Hematopoietic multipotent progenitor cell treated with erythropoietin and hydrocortisone succinate and interleukin-3 and kit ligand, for 6 days (in vitro differentiated cells): Measurements from ENCODE around the gene PPCDC.

Experiments used
- DNase-seq: peaks from one replicate; pipeline ENCODE4 v3.0.0-alpha.2; 2015

Gene PPCDC, protein sequence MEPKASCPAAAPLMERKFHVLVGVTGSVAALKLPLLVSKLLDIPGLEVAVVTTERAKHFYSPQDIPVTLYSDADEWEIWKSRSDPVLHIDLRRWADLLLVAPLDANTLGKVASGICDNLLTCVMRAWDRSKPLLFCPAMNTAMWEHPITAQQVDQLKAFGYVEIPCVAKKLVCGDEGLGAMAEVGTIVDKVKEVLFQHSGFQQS

DNA sequence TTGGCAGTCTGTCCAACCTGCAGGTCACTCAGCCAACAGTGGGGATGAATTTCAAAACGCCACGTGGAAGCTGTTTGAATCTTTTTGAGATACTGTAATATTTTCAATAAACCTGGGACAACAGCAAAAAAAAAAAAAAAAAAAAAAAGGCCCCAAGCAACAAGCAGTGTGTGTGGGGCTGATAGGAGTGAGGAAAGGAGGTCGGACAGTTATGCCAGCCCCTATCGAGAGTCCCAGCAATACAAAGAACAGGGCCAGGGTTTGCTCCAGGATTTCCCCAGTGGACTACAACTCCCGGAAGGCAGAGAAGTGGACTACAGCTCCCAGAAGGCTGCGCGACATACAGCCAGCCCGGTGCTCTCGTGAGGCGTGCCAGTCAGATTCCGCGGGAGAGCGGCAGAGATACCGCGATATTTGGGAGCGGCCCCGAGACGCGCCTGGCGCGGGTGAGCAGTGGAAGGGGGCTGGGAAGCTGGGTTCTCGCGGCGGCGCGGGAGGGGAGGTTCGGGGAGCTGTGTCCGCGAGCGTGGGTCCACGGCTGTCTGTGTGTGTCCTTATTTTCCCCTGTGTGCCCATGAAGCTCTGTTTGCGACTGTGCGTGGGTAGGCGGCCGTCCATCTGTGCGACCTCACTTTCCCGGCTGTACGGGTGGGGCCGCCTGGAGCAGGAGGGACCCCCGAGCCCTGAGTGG, at the start of gene PPCDC:
Gene PPCDC, plus strand, starts transcription at position 410 of the 691 bp plus-strand sequence. CDS start 4,729 bp downstream, outside the sequence.
- DNase-seq, result peak; percentile 99

DNA sequence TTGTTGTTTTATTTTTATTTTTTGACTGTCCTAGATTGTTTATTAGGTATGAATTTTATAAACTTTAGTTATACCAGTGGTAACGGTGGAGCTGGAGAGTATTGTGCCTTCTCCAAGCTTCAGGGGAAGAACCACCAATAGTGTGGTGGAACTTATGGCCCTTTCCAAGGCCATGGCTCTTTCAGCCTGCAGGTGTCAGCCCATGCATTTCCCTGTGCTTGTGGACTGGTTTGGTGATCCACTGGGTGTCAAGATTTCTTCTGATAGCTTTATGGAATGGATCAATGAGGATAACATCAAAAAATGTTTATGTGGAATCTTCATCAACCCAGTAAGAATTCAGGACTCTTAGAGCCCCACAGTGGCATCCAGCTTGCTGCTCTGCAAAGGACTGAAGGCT, 47.2 kb upstream of the PPCDC start:
- no peak for DNase-seq

DNA sequence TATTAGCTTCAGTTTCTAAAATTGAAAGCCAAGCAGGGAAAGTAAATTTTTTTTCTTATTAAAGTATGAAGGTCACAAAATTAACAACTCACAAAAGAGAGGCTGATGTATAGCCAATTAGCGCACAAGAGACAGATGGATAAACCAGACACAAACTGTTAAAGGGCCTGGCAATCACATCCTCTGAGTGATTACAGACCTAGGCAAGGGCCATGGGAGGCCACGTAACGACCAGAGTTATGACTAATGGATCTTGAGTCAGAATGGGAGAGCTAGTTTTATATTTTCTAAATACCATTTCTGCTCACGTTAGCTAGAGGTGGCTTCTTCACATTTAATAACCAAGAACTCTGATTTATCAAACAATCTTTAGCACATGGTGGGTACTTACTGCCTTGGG, 45.8 kb upstream of the PPCDC start:
- no peak for DNase-seq

DNA sequence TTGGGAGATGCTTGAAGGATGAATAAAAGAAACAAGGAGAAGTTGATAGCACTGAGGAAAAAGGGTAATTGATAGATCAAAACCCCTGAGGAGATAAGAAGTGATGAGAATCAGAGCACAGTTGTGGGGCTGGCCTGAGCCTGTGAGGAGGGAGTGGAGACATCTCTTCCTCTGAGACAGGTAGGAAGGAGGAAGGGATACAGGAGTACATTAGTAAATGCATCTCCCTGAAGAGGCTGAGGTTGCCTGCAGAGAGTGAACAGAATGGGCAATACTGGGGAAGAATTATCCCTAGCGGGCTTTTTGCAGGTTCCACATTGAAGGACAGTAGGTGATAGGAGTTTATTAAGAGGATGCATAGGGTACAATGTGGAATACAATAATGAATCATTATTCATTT, 45.3 kb upstream of the PPCDC start:
- DNase-seq, result no peak

DNA sequence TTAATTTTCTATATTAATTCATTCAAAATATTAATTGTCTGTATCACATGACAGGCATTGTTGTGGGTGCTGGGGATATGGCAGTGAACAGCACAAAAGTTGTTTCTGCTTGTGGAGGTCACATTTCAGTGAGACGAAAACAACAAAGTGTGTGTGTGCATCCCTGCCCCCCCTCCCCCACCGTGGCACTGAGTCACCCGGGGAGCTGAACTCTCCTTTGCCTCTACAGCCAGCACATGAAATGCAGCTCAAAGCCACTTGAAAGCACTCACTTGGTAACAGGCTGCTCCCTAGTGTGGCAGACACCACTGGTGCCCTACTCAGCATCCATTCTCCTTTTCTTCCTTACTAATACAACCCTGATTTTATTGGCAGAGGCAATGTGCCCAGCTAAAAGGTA, 44.9 kb upstream of the PPCDC start:
- no peak for DNase-seq

DNA sequence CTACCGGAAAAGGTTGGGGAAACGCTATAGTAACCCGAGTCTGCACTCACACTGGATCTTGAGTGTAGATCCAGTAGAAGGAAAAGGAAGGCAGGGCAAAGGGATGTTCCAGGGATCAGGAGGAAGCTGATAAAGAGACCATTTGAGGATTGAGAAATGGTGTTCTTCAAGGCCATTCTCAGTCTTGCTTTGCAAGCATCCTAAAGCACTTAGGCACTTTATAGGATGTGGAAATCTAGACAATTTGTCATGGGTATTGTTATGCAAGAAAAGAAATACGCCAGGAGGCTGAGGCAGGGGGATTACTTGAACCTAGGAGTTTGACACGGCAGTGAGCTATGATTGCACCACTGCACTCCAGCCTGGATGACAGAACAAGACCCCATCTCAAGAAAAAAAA, 41.2 kb upstream of the PPCDC start:
- DNase-seq, result no peak

DNA sequence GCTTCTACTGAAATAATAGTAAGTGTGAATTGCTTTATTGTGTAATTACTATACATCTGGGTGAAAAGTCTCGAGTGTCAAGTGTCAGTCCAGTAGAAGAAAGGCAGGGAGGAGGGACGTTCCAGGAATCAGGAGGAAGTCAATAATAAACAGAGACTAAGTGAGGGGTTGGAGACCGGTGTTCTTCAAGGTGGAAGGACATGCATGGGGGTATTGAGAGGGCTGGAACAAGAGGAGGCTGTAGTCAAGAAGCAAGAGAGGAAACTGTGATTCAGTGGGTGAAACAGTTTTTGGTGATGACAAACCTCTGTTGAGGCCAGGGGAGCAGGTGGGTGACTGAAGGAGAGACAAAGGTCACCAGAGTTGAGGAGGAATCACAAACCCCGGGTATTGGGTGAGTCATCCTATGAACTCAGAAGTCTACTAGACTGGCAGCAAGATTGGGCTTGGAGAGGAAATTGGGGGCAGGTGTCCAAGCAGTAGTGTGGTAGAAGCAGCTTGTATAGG, 39.6 kb upstream of the PPCDC start:
- DNase-seq, result no peak

DNA sequence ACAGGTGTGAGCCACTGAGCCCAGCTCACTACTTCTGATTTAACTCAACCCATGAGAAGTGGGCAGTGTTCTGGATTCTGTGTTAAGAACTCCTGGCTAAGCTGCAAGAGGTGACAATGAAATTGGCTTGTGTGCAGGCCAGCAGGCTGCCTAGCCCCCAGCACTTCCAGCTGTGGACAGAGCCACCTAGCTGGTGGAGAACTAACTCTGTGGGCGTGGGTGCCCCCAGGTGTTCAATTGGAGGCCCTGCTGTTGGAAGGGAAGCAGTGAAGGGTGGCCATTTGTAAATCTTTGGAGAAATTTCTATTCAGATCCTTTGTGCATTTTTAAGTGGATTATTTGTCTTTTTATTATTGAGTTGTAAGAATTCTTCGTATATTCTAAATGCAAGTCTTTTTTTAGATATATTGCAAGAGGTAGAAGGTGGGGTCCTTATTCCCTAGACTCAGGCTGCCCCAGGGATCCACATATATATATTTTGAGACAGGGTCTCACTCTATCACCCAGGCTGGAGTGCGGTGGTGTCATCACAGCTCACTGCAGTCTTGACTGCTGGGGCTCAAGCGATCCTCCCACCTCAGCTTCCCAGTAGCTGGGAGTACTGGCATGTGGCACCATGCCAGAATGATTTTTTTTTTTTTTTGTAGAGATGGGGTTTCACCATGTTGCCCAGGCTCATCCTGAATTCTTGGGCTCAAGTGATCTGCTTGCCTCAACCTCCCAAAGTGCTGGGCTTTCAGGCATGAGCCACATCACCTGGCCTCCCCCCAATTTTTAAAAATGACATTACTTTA, 35.2 kb upstream of the PPCDC start:
- DNase-seq, result peak; percentile 79

DNA sequence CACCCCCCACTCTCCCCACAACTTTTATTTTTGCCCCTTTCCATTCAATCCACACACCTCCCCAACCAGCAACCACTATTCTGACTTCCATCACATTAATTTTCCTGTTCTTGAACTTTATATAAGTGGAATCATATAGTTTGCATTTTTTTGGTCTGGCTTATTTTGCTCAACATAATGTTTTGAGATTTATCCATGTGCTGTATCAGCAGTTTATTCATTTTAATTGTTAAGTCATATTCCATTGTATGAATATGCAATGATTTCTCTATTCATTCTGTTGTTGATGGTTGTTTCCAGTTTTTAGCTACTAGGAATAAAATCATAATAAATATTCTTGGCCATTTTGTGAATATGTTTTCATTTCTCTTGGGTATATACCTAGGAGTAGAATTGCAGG, 33.9 kb upstream of the PPCDC start:
- DNase-seq, result no peak

DNA sequence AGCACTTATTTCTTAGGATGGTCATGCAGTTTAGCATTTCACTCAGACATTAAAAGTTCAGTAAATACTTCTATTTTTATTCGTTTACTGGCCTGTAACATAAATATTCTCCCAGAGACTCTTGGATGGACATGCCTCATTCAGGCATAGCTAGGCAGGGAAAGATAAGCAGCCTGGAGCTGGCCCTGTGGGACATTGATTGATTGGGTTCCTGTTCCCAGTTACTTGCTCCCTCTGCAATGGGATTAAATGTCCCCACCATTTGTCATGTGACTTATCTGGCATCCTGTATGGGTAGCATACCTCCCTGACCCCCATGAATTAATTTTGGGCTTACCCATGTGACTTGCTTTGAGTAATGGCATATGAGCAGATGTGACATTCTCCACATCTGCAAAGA, 30.8 kb upstream of the PPCDC start:
- no peak for DNase-seq

DNA sequence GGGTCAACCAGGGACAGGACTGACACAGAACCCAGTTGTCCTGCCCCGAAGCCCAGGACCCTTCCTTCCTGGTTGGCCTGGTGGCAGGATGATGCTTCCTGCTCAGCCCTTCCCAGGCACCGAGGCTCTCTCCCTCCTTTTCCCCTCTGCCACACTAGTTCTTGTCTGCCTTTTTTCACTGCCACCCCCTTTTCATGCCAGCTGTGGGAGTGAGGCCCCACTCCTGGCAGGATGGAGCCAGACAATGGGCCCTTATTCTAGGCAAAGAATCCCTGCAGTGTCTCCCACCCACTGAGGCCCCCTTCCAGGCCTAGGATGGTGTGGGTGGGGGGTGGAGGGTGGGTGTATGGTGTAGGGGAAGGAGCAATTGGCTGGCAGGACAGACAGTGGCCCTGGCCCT, 29.2 kb upstream of the PPCDC start:
- DNase-seq, result no peak

DNA sequence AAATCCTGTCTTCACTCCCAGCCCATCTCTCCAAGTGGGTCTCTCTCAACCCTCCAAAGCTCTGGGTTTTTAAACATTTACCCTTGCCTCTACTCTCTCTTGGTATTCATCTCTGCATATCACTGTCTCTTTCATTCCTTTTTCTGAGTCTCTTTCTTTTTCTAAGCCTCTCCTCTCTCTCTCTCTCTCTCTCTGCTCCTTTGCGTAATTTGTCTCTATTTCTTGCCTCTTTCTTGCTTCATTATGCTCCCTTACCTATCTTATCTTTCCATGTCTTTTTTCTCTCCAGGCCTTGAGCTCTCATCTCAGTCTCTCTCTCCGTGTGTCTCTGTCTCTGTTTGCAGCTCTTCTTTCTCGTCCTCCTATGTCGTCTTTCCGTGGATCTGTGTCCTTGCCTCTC, 28.7 kb upstream of the PPCDC start:
- DNase-seq, result no peak

DNA sequence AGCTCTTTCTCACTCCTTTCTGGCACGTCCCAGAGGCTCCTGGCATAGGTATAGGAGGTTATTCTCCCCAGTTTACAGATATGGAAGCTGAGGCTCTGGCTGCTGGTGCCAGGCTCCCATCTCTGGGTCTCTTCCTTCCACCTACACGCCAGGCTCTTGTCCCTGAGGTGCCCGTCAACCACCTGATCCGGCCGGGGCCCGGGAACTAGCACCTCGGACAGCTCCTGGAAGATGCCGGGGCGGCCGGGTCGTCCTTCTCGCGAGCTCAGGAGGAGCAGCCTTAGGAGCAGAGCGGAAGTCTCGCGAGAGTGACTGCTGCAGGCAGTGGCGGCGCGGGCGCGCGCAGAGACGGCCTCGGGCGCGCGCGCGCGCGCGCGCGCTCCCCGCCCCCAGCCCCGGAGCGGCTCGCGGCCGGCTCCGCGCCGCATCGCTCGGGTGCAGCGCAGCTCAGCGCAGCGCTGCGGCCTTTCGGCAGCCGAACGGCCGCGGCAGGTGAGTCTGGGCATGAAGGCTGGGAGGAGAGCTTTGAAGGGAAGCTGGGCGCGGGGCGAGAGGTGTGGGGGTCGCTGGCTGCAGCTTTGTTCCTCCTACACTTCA, 28.1 kb upstream of the PPCDC start, which contains the start of gene SCAMP5:
Gene SCAMP5, plus strand, starts transcription at position 382 of the 597 bp plus-strand sequence. CDS start 16,277 bp downstream, outside the sequence.
- DNase-seq, result peak; percentile 99

DNA sequence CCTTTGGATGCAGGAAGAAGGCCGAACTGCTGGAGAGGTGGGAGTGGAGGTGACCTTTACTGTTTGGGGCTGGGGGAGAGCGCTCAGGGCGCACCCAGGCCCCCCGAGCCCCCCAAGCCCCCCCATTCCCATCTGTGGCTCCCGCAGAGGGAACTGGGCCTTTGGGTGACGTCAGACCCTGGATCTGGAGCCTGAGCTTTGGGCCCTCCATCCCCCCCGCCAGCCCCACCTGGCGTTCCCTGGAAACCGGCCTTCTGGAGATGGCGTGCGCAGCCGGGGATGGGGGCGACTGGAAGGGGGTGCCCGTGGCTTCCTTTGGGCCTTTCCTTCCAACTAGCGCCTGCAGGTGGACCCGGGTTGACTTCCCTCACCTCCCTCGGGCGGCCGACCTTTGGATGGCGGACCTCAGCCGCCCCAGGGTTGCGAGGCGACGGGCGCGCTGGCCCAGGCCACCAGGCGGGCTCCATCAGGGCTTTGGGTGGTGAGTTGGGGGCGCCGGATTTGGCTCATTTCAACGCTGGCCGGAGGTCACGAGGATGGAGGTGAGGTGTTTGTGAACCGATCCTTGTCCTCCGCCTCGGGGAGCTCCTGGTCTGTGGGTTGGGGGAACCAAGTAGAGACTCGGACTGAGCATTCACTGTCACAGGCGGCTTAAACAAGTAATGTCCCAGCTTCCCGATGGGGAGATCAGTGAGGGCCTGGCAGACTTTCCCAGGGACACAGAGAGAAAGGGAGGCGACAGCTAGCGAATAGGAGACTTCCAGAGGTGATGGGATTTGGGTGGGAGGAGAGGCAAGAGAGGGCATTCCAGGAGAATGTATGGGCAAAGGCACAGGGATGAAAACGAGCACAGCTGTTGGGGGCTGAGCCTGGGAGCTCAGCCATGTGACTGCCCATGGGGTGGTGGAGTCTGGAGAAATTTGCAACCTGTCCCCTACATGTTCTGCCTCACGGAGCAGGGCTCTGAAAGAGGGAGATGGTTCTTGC, 27.3 kb upstream of the PPCDC start:
- no peak for DNase-seq

DNA sequence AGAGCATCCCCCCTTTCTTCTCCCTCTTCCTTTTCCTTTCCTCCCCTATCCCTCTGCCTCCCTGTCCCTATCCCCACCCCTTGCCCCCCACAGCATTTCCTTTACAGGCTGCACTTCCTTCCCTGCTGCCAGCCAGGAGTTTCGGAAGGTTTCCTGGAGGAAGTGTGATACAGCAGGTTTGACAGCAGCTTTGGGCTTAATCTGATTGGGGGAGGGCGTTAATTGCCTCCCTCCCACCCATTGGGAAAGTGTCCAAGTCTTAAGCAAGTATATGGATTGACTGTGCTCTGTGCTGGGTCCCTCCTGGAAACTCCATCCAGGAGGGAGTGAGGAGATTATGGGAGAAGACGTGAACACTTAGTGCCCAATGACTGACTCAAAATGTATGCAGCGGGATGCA, 26.2 kb upstream of the PPCDC start:
- DNase-seq, result no peak

DNA sequence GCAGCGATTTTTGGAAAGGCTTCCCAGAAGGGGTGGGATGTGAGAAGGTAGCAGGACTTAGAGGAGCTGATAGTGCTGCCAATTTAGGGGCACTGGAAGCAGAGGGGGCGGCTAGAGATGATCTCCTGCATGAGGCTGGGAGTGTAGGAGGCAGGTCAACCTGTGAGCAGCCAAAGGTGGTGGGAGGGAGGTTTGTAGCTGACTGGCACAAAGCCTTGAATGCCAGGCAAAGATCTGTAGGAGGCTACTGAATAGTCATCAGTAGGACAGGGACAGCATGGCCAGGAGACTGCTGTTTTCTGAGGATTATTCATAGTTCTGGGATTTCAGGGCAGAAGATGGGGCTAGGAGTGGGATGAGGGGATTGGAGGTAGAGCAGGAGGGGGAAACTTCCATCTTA, 25.8 kb upstream of the PPCDC start:
- no peak for DNase-seq

DNA sequence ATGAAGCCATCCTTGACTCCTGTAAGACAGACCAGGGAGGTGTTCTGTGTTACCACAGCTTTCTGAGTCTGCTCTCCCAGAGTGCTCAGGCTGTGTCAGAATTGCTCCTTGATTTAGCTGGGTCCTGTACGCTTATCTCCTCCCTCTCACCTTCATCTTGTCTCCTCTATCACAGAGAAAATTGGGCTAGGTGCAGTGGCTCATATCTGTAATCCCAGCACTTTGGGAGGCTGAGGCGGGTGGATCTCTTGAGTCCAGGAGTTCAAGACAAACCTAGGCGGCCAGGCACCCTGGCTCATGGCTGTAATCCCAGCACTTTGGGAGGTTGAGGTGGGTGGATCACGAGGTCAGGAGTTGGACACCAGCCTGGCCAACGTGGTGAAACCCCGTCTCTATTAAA, 22.1 kb upstream of the PPCDC start:
- no peak for DNase-seq

DNA sequence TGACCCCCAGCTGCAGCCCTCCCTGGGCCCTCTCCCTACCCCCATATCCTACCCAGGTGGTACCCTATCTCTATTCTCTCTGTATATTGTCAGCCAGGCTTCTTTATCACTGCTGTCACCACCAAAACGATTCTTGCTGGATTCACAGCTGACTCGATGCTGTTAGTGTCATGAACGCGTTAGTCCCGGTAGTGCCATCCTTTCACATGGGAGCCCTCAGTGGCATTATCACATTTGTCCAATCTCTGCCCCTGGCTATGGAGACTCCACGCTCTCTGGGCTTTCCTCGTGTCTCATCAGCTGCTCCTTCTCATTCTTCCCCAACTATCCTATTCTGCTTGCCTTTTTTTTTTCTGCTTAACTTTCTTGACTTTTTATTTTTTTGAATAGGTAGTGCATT, 21.0 kb upstream of the PPCDC start:
- no peak for DNase-seq

DNA sequence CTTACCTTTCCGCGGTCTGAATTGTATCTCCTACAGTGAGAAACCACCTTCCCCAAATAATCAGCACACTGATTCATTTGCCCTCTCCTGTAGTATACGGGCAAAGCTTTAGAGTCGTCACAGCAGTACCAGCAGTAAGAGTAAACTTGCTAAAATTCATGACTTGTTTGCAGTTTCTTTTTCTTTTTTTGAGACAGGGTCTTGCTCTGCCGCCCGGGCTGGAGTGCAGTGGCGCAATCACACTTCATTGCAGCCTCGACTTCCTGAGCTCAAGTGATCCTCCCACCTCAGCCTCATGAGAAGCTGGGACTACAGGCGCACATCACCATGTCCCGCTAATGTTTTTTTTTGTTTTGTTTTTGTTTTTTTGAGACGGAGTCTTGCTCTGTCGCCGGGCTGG, 16.2 kb upstream of the PPCDC start:
- DNase-seq, result no peak

DNA sequence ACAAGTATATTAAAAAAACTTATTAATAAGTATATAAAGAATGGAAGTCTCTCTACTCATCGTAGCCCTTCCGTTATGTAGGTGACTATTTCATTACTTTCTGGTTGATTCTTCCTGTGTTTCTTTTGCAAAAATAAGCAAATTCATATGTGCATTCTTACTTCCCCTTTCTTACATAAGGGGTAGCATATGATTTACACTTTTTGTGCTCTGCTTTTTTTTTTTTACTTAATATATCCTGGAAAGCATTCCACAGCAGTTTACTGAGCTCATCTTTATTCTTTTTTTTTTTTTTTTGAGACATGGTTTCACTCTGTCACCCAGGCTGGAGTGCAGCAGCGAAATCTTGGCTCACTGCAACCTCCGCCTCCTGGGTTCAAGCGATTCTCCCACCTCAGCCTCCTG, 15.2 kb upstream of the PPCDC start:
- DNase-seq, result peak; percentile 38

DNA sequence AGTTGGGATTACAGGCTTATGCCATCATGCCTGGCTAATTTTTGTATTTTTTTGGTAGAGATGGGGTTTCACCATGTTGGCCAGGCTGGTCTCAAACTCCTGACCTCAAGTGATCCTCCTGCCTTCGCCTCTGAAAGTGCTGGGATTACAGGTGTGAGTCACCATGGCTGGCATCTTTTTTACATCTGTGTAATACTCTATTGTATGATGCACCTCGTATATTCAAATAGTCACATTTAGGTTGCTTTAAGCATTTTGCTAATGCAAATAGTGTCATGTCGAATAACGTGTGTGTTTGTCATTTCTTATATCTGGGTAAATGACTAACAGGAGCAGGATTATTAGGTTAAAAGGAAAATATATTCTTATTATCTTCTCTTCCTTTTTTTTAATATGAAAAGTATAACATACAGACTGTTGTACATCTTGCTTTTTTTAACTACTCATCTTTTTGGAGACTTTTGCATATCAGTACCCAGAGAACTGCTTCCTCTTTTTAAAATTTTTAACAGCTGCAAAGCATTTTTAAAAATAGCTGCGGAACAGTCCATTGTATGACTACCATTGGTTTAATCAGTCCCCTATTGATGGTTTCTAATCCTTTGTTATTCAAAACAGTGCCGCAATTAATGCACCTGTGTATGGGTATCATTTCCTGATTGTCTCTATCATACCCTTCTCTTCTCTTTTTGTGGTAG, 14.6 kb upstream of the PPCDC start:
- DNase-seq, result peak; percentile 39
